Measurements from ENCODE around the gene ARSG. TPM values are rescaled to one million over a fixed set of nuclear protein-coding genes. Genes with fewer than 3 reads are reported as not detected.
"Not testable (repeated sequence)": the region's sequence is repeated elsewhere in the genome, so short reads cannot be mapped to it uniquely, and the experiment has no call there.

ARSG gene
- total RNA-seq, 1 donor from 2014 or later: 8.7 TPM

- Mint-ChIP-seq H3K9me3 (ENCODE audit: unreplicated experiment) (no peaks in the 10 kb centered on the region), H3K4me1 (ENCODE audit: unreplicated experiment) (peaks cover 23% of the 10 kb centered on the region), H3K27ac (ENCODE audit: unreplicated experiment) (peak overlapping the region; percentile 67), H3K36me3 (ENCODE audit: unreplicated experiment) (no peaks in the 10 kb centered on the region), H3K27me3 (ENCODE audit: unreplicated experiment) (no peaks in the 10 kb centered on the region), H3K4me3 (ENCODE audit: unreplicated experiment) (no peak overlapping the region)
- peak; percentile 86 for TF ChIP-seq CTCF (IDR thresholded peaks at IDR 0.05)
- DNase-seq (ENCODE audit: extremely low spot score, unreplicated experiment): no peak
These were observed 107.7 kb downstream of the ARSG start for GRCh38 chr17:68398691-68399637.

GRCh38 chr17:68399638-68400403, 108.5 kb downstream of the ARSG start:
- no peaks in the 10 kb centered on the region for H3K36me3 Mint-ChIP-seq (ENCODE audit: unreplicated experiment)
- H3K4me3 Mint-ChIP-seq (ENCODE audit: unreplicated experiment): no peak overlapping the region
- no peak for DNase-seq (ENCODE audit: extremely low spot score, unreplicated experiment)
- H3K27ac Mint-ChIP-seq (ENCODE audit: unreplicated experiment): peak overlapping the region; percentile 85
- peaks cover 23% of the 10 kb centered on the region for H3K4me1 Mint-ChIP-seq (ENCODE audit: unreplicated experiment)
- H3K9me3 Mint-ChIP-seq (ENCODE audit: unreplicated experiment): no peaks in the 10 kb centered on the region
- no peaks in the 10 kb centered on the region for H3K27me3 Mint-ChIP-seq (ENCODE audit: unreplicated experiment)
- TF ChIP-seq CTCF (IDR thresholded peaks at IDR 0.05): no peak

- TF ChIP-seq CTCF (IDR thresholded peaks at IDR 0.05): no peak
- Mint-ChIP-seq H3K27ac (ENCODE audit: unreplicated experiment) (peak overlapping the region; percentile 85), H3K27me3 (ENCODE audit: unreplicated experiment) (no peaks in the 10 kb centered on the region), H3K36me3 (ENCODE audit: unreplicated experiment) (no peaks in the 10 kb centered on the region), H3K4me3 (ENCODE audit: unreplicated experiment) (no peak overlapping the region), H3K4me1 (ENCODE audit: unreplicated experiment) (peaks cover 23% of the 10 kb centered on the region), H3K9me3 (ENCODE audit: unreplicated experiment) (peaks cover 5% of the 10 kb centered on the region)
- no peak for DNase-seq (ENCODE audit: extremely low spot score, unreplicated experiment)
These were observed 109.1 kb downstream of the ARSG start for GRCh38 chr17:68400404-68400735.

GRCh38 chr17:68401288-68401687, 110.0 kb downstream of the ARSG start:
- no peak overlapping the region for H3K4me3 Mint-ChIP-seq (ENCODE audit: unreplicated experiment)
- no peak for DNase-seq (ENCODE audit: extremely low spot score, unreplicated experiment)
- peaks cover 23% of the 10 kb centered on the region for H3K4me1 Mint-ChIP-seq (ENCODE audit: unreplicated experiment)
- no peaks in the 10 kb centered on the region for H3K36me3 Mint-ChIP-seq (ENCODE audit: unreplicated experiment)
- H3K9me3 Mint-ChIP-seq (ENCODE audit: unreplicated experiment): peaks cover 12% of the 10 kb centered on the region
- H3K27ac Mint-ChIP-seq (ENCODE audit: unreplicated experiment): no peak overlapping the region
- H3K27me3 Mint-ChIP-seq (ENCODE audit: unreplicated experiment): no peaks in the 10 kb centered on the region
- no peak for TF ChIP-seq CTCF (IDR thresholded peaks at IDR 0.05)

- H3K9me3 Mint-ChIP-seq (ENCODE audit: unreplicated experiment): peaks cover 27% of the 10 kb centered on the region
- H3K27ac Mint-ChIP-seq (ENCODE audit: unreplicated experiment): no peak overlapping the region
- H3K27me3 Mint-ChIP-seq (ENCODE audit: unreplicated experiment): no peaks in the 10 kb centered on the region
- no peak for DNase-seq (ENCODE audit: extremely low spot score, unreplicated experiment)
- no peak for TF ChIP-seq CTCF (IDR thresholded peaks at IDR 0.05)
- peaks cover 23% of the 10 kb centered on the region for H3K4me1 Mint-ChIP-seq (ENCODE audit: unreplicated experiment)
- no peak overlapping the region for H3K4me3 Mint-ChIP-seq (ENCODE audit: unreplicated experiment)
- peaks cover 2% of the 10 kb centered on the region for H3K36me3 Mint-ChIP-seq (ENCODE audit: unreplicated experiment)
These were observed 111.8 kb downstream of the ARSG start for GRCh38 chr17:68403122-68403521.

- not testable (repeated sequence) for H3K27ac Mint-ChIP-seq (ENCODE audit: unreplicated experiment); H3K36me3 Mint-ChIP-seq (ENCODE audit: unreplicated experiment); DNase-seq (ENCODE audit: extremely low spot score, unreplicated experiment); H3K4me3 Mint-ChIP-seq (ENCODE audit: unreplicated experiment); H3K27me3 Mint-ChIP-seq (ENCODE audit: unreplicated experiment)
- peaks cover 27% of the 10 kb centered on the region for H3K9me3 Mint-ChIP-seq (ENCODE audit: unreplicated experiment)
- H3K4me1 Mint-ChIP-seq (ENCODE audit: unreplicated experiment): peaks cover 19% of the 10 kb centered on the region
These were observed 112.5 kb downstream of the ARSG start for GRCh38 chr17:68403837-68404236.

GRCh38 chr17:68407656-68408055, 116.4 kb downstream of the ARSG start:
- H3K27ac Mint-ChIP-seq (ENCODE audit: unreplicated experiment); H3K36me3 Mint-ChIP-seq (ENCODE audit: unreplicated experiment); H3K4me3 Mint-ChIP-seq (ENCODE audit: unreplicated experiment); DNase-seq (ENCODE audit: extremely low spot score, unreplicated experiment); H3K4me1 Mint-ChIP-seq (ENCODE audit: unreplicated experiment); H3K27me3 Mint-ChIP-seq (ENCODE audit: unreplicated experiment): not testable (repeated sequence)
- H3K9me3 Mint-ChIP-seq (ENCODE audit: unreplicated experiment): peaks cover 27% of the 10 kb centered on the region
